SK-N-SH (cell line): ENCODE results near the gene TRPM7. TPM values are rescaled to one million over a fixed set of nuclear protein-coding genes. Genes with fewer than 3 reads are reported as not detected.

ENCODE experiments used
- CTCF ChIA-PET: fragments of 300-600, 350-600 bp; formaldehyde crosslinking; extraction: SDS; loops from one replicate; lab custom pipeline; 2021; lab: Yijun Ruan, JAX
- POLR2A ChIA-PET: fragments of 350-600 bp; sonication (Branson Sonifier 250); formaldehyde crosslinking; extraction: SDS; loops from one replicate; lab custom pipeline; 2020; ENCODE audit warnings: antibody characterized with exemption, inconsistent platforms; lab: Yijun Ruan, JAX
- DNase-seq: peaks from one replicate; pipeline ENCODE4 v3.0.0; 2012
- H2AFZ ChIP-seq: fragments of 200-600 bp; sonication (generic); 2 replicates; pipeline ENCODE4 v1.8.1; 2016; ENCODE audit warnings: antibody characterized with exemption, mild to moderate bottlenecking, low read depth
- H3F3A ChIP-seq: fragments of 200-600 bp; sonication (generic); replicated peaks from 2 replicates; pipeline ENCODE3; 2016; ENCODE audit warnings: antibody characterized with exemption, mild to moderate bottlenecking; ENCODE audit not compliant: insufficient read depth
- H3K27ac ChIP-seq, 2 experiments: fragments of 200-500 bp in 1 of 2; fragments of 200-600 bp in 1 of 2; sonication (Bioruptor generic) in 1 of 2; sonication (generic), shearing (Covaris generic) in 1 of 2; 2 replicates each; pipeline versions ENCODE4 v1.5.1 to v1.6.1; 2014 to 2016; ENCODE audit warnings: low read depth in 2 of 2, inconsistent platforms in 1 of 2, low read length in 1 of 2, mild to moderate bottlenecking in 1 of 2, mixed read lengths in 1 of 2
- H3K27me3 ChIP-seq: fragments of 200-600 bp; sonication (generic), shearing (Covaris generic); 2 replicates; pipeline ENCODE4 v1.6.1; 2016; ENCODE audit warnings: mixed run types; ENCODE audit not compliant: insufficient read depth
- H3K36me3 ChIP-seq, 2 experiments: fragments of 200-500 bp in 1 of 2; fragments of 200-600 bp in 1 of 2; sonication (Bioruptor generic) in 1 of 2; sonication (generic) in 1 of 2; replicated peaks in 1 of 2; 2 replicates each; pipeline versions ENCODE3 to v1.5.1; 2014 to 2016; ENCODE audit warnings: low read length in 1 of 2, mild to moderate bottlenecking in 1 of 2; ENCODE audit not compliant: insufficient read depth in 2 of 2, control insufficient read depth in 1 of 2
- H3K4me1 ChIP-seq, 2 experiments: fragments of 200-500 bp in 1 of 2; fragments of 200-600 bp in 1 of 2; sonication (Bioruptor generic) in 1 of 2; sonication (generic), shearing (Covaris generic) in 1 of 2; 2 replicates each; pipeline versions ENCODE4 v1.5.1 to v1.6.1; 2014 to 2016; ENCODE audit warnings: low read depth in 1 of 2, low read length in 1 of 2, mixed run types in 1 of 2; ENCODE audit not compliant: insufficient read depth in 2 of 2, control insufficient read depth in 1 of 2
- H3K4me2 ChIP-seq: fragments of 200-600 bp; sonication (generic), shearing (Covaris generic); 2 replicates; pipeline ENCODE4 v1.6.1; 2017; ENCODE audit warnings: mixed run types
- H3K4me3 ChIP-seq, 2 experiments: fragments of 200-500 bp in 1 of 2; fragments of 200-600 bp in 1 of 2; sonication (Bioruptor generic) in 1 of 2; sonication (generic), shearing (Covaris generic) in 1 of 2; 2 replicates each; pipeline versions ENCODE4 v1.5.1 to v1.8.1; 2014 to 2016; ENCODE audit warnings: low read depth in 2 of 2, inconsistent platforms in 1 of 2, low read length in 1 of 2, mild to moderate bottlenecking in 1 of 2, mixed read lengths in 1 of 2, moderate library complexity in 1 of 2
- H3K79me2 ChIP-seq: fragments of 200-600 bp; sonication (generic); 2 replicates; pipeline ENCODE4 v1.8.1; 2017; ENCODE audit warnings: mild to moderate bottlenecking; ENCODE audit not compliant: insufficient read depth
- H3K9ac ChIP-seq: fragments of 200-600 bp; sonication (generic); 2 replicates; pipeline ENCODE4 v1.6.1; 2017; ENCODE audit warnings: mixed run types
- H3K9me2 ChIP-seq: fragments of 200-600 bp; sonication (generic); 2 replicates; pipeline ENCODE4 v1.6.1; 2017; ENCODE audit warnings: mixed run types
- H3K9me3 ChIP-seq: fragments of 200-600 bp; sonication (generic); 2 replicates; pipeline ENCODE4 v1.6.1; 2017; ENCODE audit warnings: mixed run types, mild to moderate bottlenecking, moderate library complexity
- H4K20me1 ChIP-seq: fragments of 200-600 bp; sonication (generic); 2 replicates; pipeline ENCODE4 v1.6.1; 2017; ENCODE audit warnings: mild to moderate bottlenecking, mixed run types; ENCODE audit not compliant: insufficient read depth
- CTCF ChIP-seq: fragments of 200-600 bp; sonication (generic); IDR thresholded peaks from 2 replicates; pipeline ENCODE4 v1.6.1; 2017; ENCODE audit warnings: antibody characterized with exemption, mild to moderate bottlenecking, moderate library complexity
- MAX ChIP-seq: IDR thresholded peaks from 2 replicates; pipeline ENCODE4 v1.4.0; 2012; ENCODE audit warnings: low read depth
- POLR2AphosphoS5 ChIP-seq: IDR thresholded peaks from 2 replicates; pipeline ENCODE4 v1.6.1; 2012; ENCODE audit warnings: low read depth, low read length
- REST ChIP-seq: IDR thresholded peaks from 2 replicates; pipeline ENCODE4 v1.6.1; 2012; ENCODE audit warnings: mild to moderate bottlenecking, low read depth, low read length, moderate library complexity
- SMC3 ChIP-seq: IDR thresholded peaks from 2 replicates; pipeline ENCODE4 v1.6.1; 2012; ENCODE audit warnings: low read depth, low read length, improper control_type of control experiment
- TAF1 ChIP-seq: IDR thresholded peaks from 2 replicates; pipeline ENCODE4 v1.6.1; 2012; ENCODE audit warnings: low read depth, mild to moderate bottlenecking, low read length, moderate library complexity, borderline replicate concordance
- TCF12 ChIP-seq: IDR thresholded peaks from 2 replicates; pipeline ENCODE4 v1.4.0; 2012
- USF2 ChIP-seq: fragments of 150-350 bp; IDR thresholded peaks from 2 replicates; pipeline ENCODE4 v1.6.1; 2017; ENCODE audit warnings: antibody characterized with exemption, low read length, low read depth, borderline replicate concordance
- WGBS: methylation state at CpG from one replicate; pipeline ENCODE4 v1.1.6; 2017; ENCODE audit warnings: low lambda C conversion rate; 5-methylcytosine and 5-hydroxymethylcytosine counted together
- polyA plus RNA-seq, 3 experiments: library from polyadenylated mRNA; depleted of rRNA; stranded (reverse); fragments of >200 nt; gene quantifications; 2 replicates each; pipeline ENCODE4 v1.2.3, GENCODE V29; 2012
- TF ChIP-seq, protein P1 (sequence below): IDR thresholded peaks from 2 replicates; pipeline ENCODE4 v1.4.0; 2012; ENCODE audit warnings: low read depth, borderline replicate concordance
- TF ChIP-seq, protein P2 (sequence below): IDR thresholded peaks from 2 replicates; pipeline ENCODE4; 2012

The TRPM7 gene
- polyA plus RNA-seq, 1 of the 3 experiments (the other 2 are of a cell fraction): 5.1 TPM

GRCh38 chr15:50549326-50549725, 137.3 kb downstream of the TRPM7 start (continued):
- TF ChIP-seq REST (no peak), USF2 (no peak), CTCF (no peak)

DNA sequence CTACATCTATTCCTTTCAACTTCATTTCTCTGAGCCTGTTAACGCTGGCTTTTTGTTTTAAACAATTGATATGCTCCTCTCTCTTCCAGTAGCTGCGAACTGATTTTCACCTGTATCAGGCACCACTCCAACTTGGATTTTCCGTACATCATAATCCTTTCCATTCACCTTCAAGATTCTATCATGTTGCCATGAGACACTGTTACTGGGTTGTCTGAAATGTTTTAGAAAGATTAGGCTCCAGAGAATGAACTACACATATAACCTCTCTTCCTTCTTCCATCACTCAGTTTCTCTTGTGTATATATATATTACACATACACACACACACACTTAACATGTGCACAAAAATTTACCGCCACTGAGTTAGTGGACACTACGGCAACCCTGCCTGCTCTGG, 140.0 kb downstream of the TRPM7 start, which contains the start of gene USP50:
USP50 (minus strand) TSS at position 101 of the 400 bp plus-strand sequence. CDS start 141 bp downstream, outside the sequence.
- Histone ChIP-seq H2AFZ (no peak within 1 kb of the TSS), H3K4me2 (no peak within 1 kb of the TSS), H3K9ac (no peak within 1 kb of the TSS), H3K4me1 (peaks cover 0 to 3% of the 10 kb centered on the region in 2 experiments; a peak in 1 of 4 replicates), H3K27me3 (no peaks in the 10 kb centered on the region), H3K27ac (no peak within 1 kb of the TSS), H3K36me3 (no peaks in the 10 kb centered on the region), H3K79me2 (no peaks in the 10 kb centered on the region), H3K4me3 (no peak within 1 kb of the TSS), H3K9me2 (no peaks in the 10 kb centered on the region), H3F3A (no peaks in the 10 kb centered on the region), H4K20me1 (no peaks in the 10 kb centered on the region), H3K9me3 (no peaks in the 10 kb centered on the region)
- DNase-seq: no peak
- TF ChIP-seq MAX: no peak
- no peak for TF ChIP-seq POLR2AphosphoS5
- 90% methylated on average over 5 of the region's 5 CpGs for WGBS
- CTCF ChIA-PET: no interaction called here
- POLR2A ChIA-PET: no interaction called here

DNA sequence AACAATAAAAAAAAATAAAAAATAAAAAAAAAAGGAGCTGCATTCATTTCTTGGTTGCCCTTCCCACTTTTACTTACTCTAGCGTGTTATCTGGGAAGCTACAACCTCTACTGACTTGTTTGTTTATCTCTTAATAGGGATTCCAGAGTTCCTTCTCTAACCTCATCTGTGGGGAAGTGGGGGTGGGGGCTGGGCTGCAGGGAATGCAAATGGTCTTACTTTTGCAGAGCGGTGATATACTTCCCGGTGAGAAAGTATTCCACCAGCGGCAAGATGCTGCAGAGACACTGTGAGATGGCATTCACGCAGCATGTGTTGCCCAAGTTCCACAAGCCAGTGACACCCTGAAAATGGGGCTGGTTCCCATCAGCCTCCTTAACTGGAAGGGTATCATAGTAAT, 142.2 kb downstream of the TRPM7 start:
- Histone ChIP-seq H3K4me1 (peaks cover 0 to 3% of the 10 kb centered on the region in 2 experiments; a peak in 1 of 4 replicates), H3F3A (no peaks in the 10 kb centered on the region), H3K4me2 (no peak overlapping the region), H3K27me3 (no peaks in the 10 kb centered on the region), H3K79me2 (no peaks in the 10 kb centered on the region), H4K20me1 (no peaks in the 10 kb centered on the region), H3K36me3 (no peaks in the 10 kb centered on the region), H2AFZ (no peak overlapping the region), H3K9me3 (no peaks in the 10 kb centered on the region), H3K9ac (no peak overlapping the region), H3K4me3 (no peak overlapping the region), H3K9me2 (no peaks in the 10 kb centered on the region), H3K27ac (no peak overlapping the region)
- CTCF ChIA-PET: interaction anchor here (0.7 kb wide), 1 partner anchor 186 kb away, joined by 4 read pairs; no protein-coding TSS in a partner anchor
- WGBS: 93% methylated on average over 5 of the region's 5 CpGs
- POLR2A ChIA-PET: no interaction called here
- TF ChIP-seq, protein P1, sequence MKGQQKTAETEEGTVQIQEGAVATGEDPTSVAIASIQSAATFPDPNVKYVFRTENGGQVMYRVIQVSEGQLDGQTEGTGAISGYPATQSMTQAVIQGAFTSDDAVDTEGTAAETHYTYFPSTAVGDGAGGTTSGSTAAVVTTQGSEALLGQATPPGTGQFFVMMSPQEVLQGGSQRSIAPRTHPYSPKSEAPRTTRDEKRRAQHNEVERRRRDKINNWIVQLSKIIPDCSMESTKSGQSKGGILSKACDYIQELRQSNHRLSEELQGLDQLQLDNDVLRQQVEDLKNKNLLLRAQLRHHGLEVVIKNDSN: no peak
- TF ChIP-seq TAF1 (no peak), SMC3 (no peak), MAX (no peak), TCF12 (no peak)
- TF ChIP-seq, protein P2, sequence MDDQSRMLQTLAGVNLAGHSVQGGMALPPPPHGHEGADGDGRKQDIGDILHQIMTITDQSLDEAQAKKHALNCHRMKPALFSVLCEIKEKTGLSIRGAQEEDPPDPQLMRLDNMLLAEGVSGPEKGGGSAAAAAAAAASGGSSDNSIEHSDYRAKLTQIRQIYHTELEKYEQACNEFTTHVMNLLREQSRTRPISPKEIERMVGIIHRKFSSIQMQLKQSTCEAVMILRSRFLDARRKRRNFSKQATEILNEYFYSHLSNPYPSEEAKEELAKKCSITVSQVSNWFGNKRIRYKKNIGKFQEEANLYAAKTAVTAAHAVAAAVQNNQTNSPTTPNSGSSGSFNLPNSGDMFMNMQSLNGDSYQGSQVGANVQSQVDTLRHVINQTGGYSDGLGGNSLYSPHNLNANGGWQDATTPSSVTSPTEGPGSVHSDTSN: no peak
- no peak for DNase-seq
